HFF-Myc (cell line): ENCODE data around the gene RNF214.
"Not testable (repeated sequence)": the region's sequence is repeated elsewhere in the genome, so short reads cannot be mapped to it uniquely, and the experiment has no call there.

Experiments
- DNase-seq: peaks from one replicate; pipeline ENCODE4 v3.0.0-alpha.2; 2011; ENCODE audit warnings: low read depth; ENCODE audit errors: extremely low read depth
- H3K4me3 ChIP-seq: replicated peaks from 2 replicates; pipeline ENCODE4 v1.5.1; 2011; ENCODE audit warnings: low read depth, mild to moderate bottlenecking, control low read depth, low read length
- CTCF ChIP-seq: IDR thresholded peaks from 2 replicates; pipeline ENCODE4 v1.5.1; 2012; ENCODE audit warnings: mild to moderate bottlenecking, low read depth, low read length, control low read depth; ENCODE audit errors: missing control alignments

The RNF214 gene

GRCh38 chr11:117202386-117203068 lies 29.9 kb upstream of the RNF214 start:
- DNase-seq = no peak
- TF ChIP-seq CTCF = no peak
- H3K4me3 ChIP-seq = no peak overlapping the region

GRCh38 chr11:117203069-117203407 lies 29.4 kb upstream of the RNF214 start:
- TF ChIP-seq CTCF = no peak
- no peak overlapping the region for H3K4me3 ChIP-seq
- no peak for DNase-seq

GRCh38 chr11:117204283-117205080 lies 28.0 kb upstream of the RNF214 start:
- no peak for DNase-seq
- H3K4me3 ChIP-seq = no peak overlapping the region
- TF ChIP-seq CTCF = no peak

- DNase-seq = no peak
These were observed 27.2 kb upstream of the RNF214 start for GRCh38 chr11:117205211-117205818.

GRCh38 chr11:117206111-117206510 lies 26.4 kb upstream of the RNF214 start:
- H3K4me3 ChIP-seq, DNase-seq: not testable (repeated sequence)

More at GRCh38 chr11:117205211-117205818, 27.2 kb upstream of the RNF214 start:
- no peak overlapping the region for H3K4me3 ChIP-seq
- TF ChIP-seq CTCF = no peak

GRCh38 chr11:117206859-117207258 lies 25.6 kb upstream of the RNF214 start:
- not testable (repeated sequence) for H3K4me3 ChIP-seq, DNase-seq

- not testable (repeated sequence) for DNase-seq, H3K4me3 ChIP-seq
These were observed 25.0 kb upstream of the RNF214 start for GRCh38 chr11:117207481-117207880.

- DNase-seq, H3K4me3 ChIP-seq: not testable (repeated sequence)
These were observed 23.8 kb upstream of the RNF214 start for GRCh38 chr11:117208710-117209109.

- not testable (repeated sequence) for DNase-seq, H3K4me3 ChIP-seq
These were observed 22.9 kb upstream of the RNF214 start for GRCh38 chr11:117209351-117210125.
